ENCODE data around the gene MRPL41.

GRCh38 chr9:137564134-137564533 is 12.5 kb downstream of the MRPL41 start:
- TF ChIP-seq, protein P1, sequence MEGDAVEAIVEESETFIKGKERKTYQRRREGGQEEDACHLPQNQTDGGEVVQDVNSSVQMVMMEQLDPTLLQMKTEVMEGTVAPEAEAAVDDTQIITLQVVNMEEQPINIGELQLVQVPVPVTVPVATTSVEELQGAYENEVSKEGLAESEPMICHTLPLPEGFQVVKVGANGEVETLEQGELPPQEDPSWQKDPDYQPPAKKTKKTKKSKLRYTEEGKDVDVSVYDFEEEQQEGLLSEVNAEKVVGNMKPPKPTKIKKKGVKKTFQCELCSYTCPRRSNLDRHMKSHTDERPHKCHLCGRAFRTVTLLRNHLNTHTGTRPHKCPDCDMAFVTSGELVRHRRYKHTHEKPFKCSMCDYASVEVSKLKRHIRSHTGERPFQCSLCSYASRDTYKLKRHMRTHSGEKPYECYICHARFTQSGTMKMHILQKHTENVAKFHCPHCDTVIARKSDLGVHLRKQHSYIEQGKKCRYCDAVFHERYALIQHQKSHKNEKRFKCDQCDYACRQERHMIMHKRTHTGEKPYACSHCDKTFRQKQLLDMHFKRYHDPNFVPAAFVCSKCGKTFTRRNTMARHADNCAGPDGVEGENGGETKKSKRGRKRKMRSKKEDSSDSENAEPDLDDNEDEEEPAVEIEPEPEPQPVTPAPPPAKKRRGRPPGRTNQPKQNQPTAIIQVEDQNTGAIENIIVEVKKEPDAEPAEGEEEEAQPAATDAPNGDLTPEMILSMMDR (IDR thresholded peaks at IDR 0.05; ENCODE audit: low read depth, low read length), result no peak
- no peak for TF ChIP-seq EZH2phosphoT487 (IDR thresholded peaks at IDR 0.05; ENCODE audit: low read depth)
